PC-9 (cell line): ENCODE data around the gene VWA3B. TPM values are rescaled to one million over a fixed set of nuclear protein-coding genes. Genes with fewer than 3 reads are reported as not detected.
A peak's percentile ranks its signal among the peaks of the same experiment; 100 is the strongest.

Experiments used
- BruUV-seq: library from RNA; stranded (reverse); fragments of 400-500 nt; replicated peaks from 2 replicates; lab custom pipeline; 2021; lab: Mats Ljungman, UMichigan
- CTCF ChIA-PET: fragments of 300-600 bp; sonication (Branson Sonifier 250); formaldehyde crosslinking; loops from one replicate; lab custom pipeline; 2022; ENCODE audit warnings: antibody characterized with exemption; lab: Charles Lee
- POLR2A ChIA-PET: fragments of 300-600 bp; sonication (Branson Sonifier 250); formaldehyde crosslinking; loops from one replicate; lab custom pipeline; 2022; ENCODE audit warnings: antibody characterized with exemption; ENCODE audit not compliant: unreplicated experiment; lab: Charles Lee
- DNase-seq, 2 experiments: peaks; one replicate each; pipeline versions ENCODE4 v3.0.0 to v3.0.0-alpha.2; 2015 to 2022; ENCODE audit warnings: mixed read lengths in 1 of 2
- H2AFZ ChIP-seq: fragments of 200-600 bp; sonication (generic); 2 replicates; pipeline ENCODE4 v1.8.1; 2017; ENCODE audit warnings: antibody characterized with exemption
- H3F3A ChIP-seq: fragments of 200-600 bp; sonication (generic); 2 replicates; pipeline ENCODE4 v1.8.1; 2017; ENCODE audit warnings: antibody characterized with exemption, mild to moderate bottlenecking, low read depth; ENCODE audit not compliant: insufficient read depth
- H3K27ac ChIP-seq: fragments of 200-600 bp; sonication (generic); 2 replicates; pipeline ENCODE4 v1.6.1; 2016; ENCODE audit warnings: mixed run types
- H3K27me3 ChIP-seq: fragments of 200-600 bp; sonication (generic); 2 replicates; pipeline ENCODE4 v1.6.1; 2016; ENCODE audit warnings: low read depth, mixed run types; ENCODE audit not compliant: insufficient read depth
- H3K36me3 ChIP-seq: fragments of 200-600 bp; sonication (generic); 2 replicates; pipeline ENCODE4 v1.6.1; 2016; ENCODE audit warnings: low read depth, mixed run types
- H3K4me1 ChIP-seq: fragments of 200-600 bp; sonication (generic); replicated peaks from 2 replicates; pipeline ENCODE4 v1.6.1; 2016; ENCODE audit warnings: mixed run types; ENCODE audit not compliant: insufficient read depth
- H3K4me2 ChIP-seq: fragments of 200-600 bp; sonication (generic); 2 replicates; pipeline ENCODE4 v1.6.1; 2017; ENCODE audit warnings: mixed run types
- H3K4me3 ChIP-seq: fragments of 200-600 bp; sonication (generic); 2 replicates; pipeline ENCODE4 v1.6.1; 2016; ENCODE audit warnings: mixed run types
- H3K79me2 ChIP-seq: fragments of 200-600 bp; sonication (generic); 2 replicates; pipeline ENCODE4 v1.6.1; 2017; ENCODE audit warnings: low read depth, mixed run types
- H3K9me2 ChIP-seq: fragments of 200-600 bp; sonication (generic); 2 replicates; pipeline ENCODE4 v1.8.1; 2017; ENCODE audit warnings: mild to moderate bottlenecking; ENCODE audit not compliant: insufficient read depth
- H3K9me3 ChIP-seq: fragments of 200-600 bp; sonication (generic); 2 replicates; pipeline ENCODE4 v1.8.1; 2016; ENCODE audit warnings: low read depth; ENCODE audit not compliant: insufficient read depth
- H4K20me1 ChIP-seq: fragments of 200-600 bp; sonication (generic); 2 replicates; pipeline ENCODE4 v1.8.1; 2017; ENCODE audit not compliant: insufficient read depth
- CTCF ChIP-seq: fragments of 200-600 bp; sonication (generic); conservative IDR thresholded peaks from 2 replicates; pipeline ENCODE4 v1.6.1; 2017; ENCODE audit warnings: mixed run types, antibody characterized with exemption, mild to moderate bottlenecking, moderate library complexity
- EZH2 ChIP-seq: fragments of 200-600 bp; sonication (generic); IDR thresholded peaks from 2 replicates; pipeline ENCODE4 v1.8.0; 2017; ENCODE audit warnings: antibody characterized with exemption, low read depth
- intact Hi-C: fragments of 100-400 bp; cut with micrococcal nuclease; formaldehyde crosslinking; loops from one replicate; pipeline ENCODE4 v1.10.0; 2022; ENCODE audit not compliant: unreplicated experiment
- total RNA-seq: library from RNA; stranded (reverse); gene quantifications from 2 replicates; pipeline ENCODE4 v1.2.3, GENCODE V29; 2021

The VWA3B gene
- total RNA-seq, 1 experiment from 2014 or later: not detected

GRCh38 chr2:98058191-98058975, 28.6 kb upstream of the VWA3B start:
- Histone ChIP-seq H3K9me3 (no peaks in the 10 kb centered on the region), H3K27me3 (no peaks in the 10 kb centered on the region; the same call in 1 of the 2 replicates), H3K9me2 (no peaks in the 10 kb centered on the region), H3F3A (no peaks in the 10 kb centered on the region), H3K4me1 (no peaks in the 10 kb centered on the region), H3K79me2 (no peaks in the 10 kb centered on the region), H4K20me1 (no peaks in the 10 kb centered on the region), H2AFZ (peak overlapping the region; percentile 13; the same call in 1 of the 2 replicates), H3K4me2 (no peak overlapping the region), H3K4me3 (no peak overlapping the region), H3K27ac (no peak overlapping the region), H3K36me3 (no peaks in the 10 kb centered on the region)
- BruUV-seq: no TSS peak
- CTCF ChIA-PET: no interaction called here
- DNase-seq: peak in 1 of 2 experiments; percentile 26
- POLR2A ChIA-PET: no interaction called here
- TF ChIP-seq EZH2 (no peak), CTCF (no peak)
- intact Hi-C loops: no loop called here

- no peaks in the 10 kb centered on the region for H3K9me2 ChIP-seq
- TF ChIP-seq CTCF (no peak), EZH2 (no peak)
- no peak overlapping the region for H3K27ac ChIP-seq
- no peaks in the 10 kb centered on the region for H4K20me1 ChIP-seq
- H3K4me3 ChIP-seq: no peak overlapping the region
- H3K79me2 ChIP-seq: no peaks in the 10 kb centered on the region
- H3K4me1 ChIP-seq: no peaks in the 10 kb centered on the region
- DNase-seq: no peak
- H3K27me3 ChIP-seq: no peaks in the 10 kb centered on the region; the same call in 1 of the 2 replicates
- H3K36me3 ChIP-seq: no peaks in the 10 kb centered on the region
- H3K9me3 ChIP-seq: no peaks in the 10 kb centered on the region
- H3K4me2 ChIP-seq: no peak overlapping the region
- intact Hi-C loops: no loop called here
- ChIA-PET POLR2A (no interaction called here), CTCF (no interaction called here)
- no peak overlapping the region for H2AFZ ChIP-seq
- H3F3A ChIP-seq: no peaks in the 10 kb centered on the region
- no TSS peak for BruUV-seq
Observed at GRCh38 chr2:98060277-98060676, 26.7 kb upstream of the VWA3B start.

- H3K79me2 ChIP-seq: no peaks in the 10 kb centered on the region
- no TSS peak for BruUV-seq
- no peak overlapping the region for H3K4me2 ChIP-seq
- no peak overlapping the region for H3K27ac ChIP-seq
- no peaks in the 10 kb centered on the region for H4K20me1 ChIP-seq
- DNase-seq: no peak
- no peaks in the 10 kb centered on the region for H3F3A ChIP-seq
- intact Hi-C loops: no loop called here
- CTCF ChIA-PET: no interaction called here
- H3K4me3 ChIP-seq: no peak overlapping the region
- H3K9me3 ChIP-seq: no peaks in the 10 kb centered on the region
- H3K9me2 ChIP-seq: no peaks in the 10 kb centered on the region
- no peaks in the 10 kb centered on the region for H3K4me1 ChIP-seq
- H3K27me3 ChIP-seq: no peaks in the 10 kb centered on the region; the same call in 1 of the 2 replicates
- no peaks in the 10 kb centered on the region for H3K36me3 ChIP-seq
- POLR2A ChIA-PET: no interaction called here
- H2AFZ ChIP-seq: no peak overlapping the region
- no peak for TF ChIP-seq EZH2
- TF ChIP-seq CTCF: no peak
Observed at GRCh38 chr2:98063291-98063854, 23.6 kb upstream of the VWA3B start.
